K562 (cell line): Measurements from ENCODE around the gene CGA. TPM values are rescaled to one million over a fixed set of nuclear protein-coding genes. Genes with fewer than 3 reads are reported as not detected.

Source experiments
- ATAC-seq: fragments of 200-7000 bp; cut with Tn5 transposase; 3 replicates; pipeline ENCODE4 v1.9.1; 2020; ENCODE audit warnings: moderate library complexity
- BruUV-seq: library from RNA; stranded (reverse); fragments of 400-500 nt; replicated peaks from 2 replicates; lab custom pipeline; 2021; lab: Mats Ljungman, UMichigan
- CTCF ChIA-PET: fragments of 300-600 bp; formaldehyde crosslinking; extraction: SDS; loops from one replicate; lab custom pipeline; 2021; ENCODE audit warnings: low intra/inter-chr PET ratio; lab: Yijun Ruan, JAX
- POLR2A ChIA-PET: fragments of 300-600, 350-650 bp; sonication (Branson Sonifier 250); formaldehyde crosslinking; extraction: SDS; loops from one replicate; lab custom pipeline; 2021; ENCODE audit warnings: antibody characterized with exemption, inconsistent platforms; lab: Yijun Ruan, JAX
- DNase-seq, 4 experiments: peaks; one replicate each; pipeline versions ENCODE4 v3.0.0 to v3.0.0-alpha.2; 2011 to 2018; ENCODE audit warnings: low spot score in 3 of 4, mixed read lengths in 3 of 4; ENCODE audit errors: extremely low read depth in 1 of 4
- FAIRE-seq: peaks from 2 replicates; lab custom pipeline; 2011; peaks lifted over from hg19 to GRCh38; lab: Jason Lieb, UNC
- H2AFZ ChIP-seq: 2 replicates; pipeline ENCODE4 v1.6.0; 2011; ENCODE audit warnings: low read depth, low read length, control low read depth, inconsistent platforms
- H3K27ac ChIP-seq: fragments of 200-600 bp; 3 replicates; pipeline ENCODE4 v1.8.0; 2011; ENCODE audit warnings: low read depth, mild to moderate bottlenecking, control low read depth, inconsistent platforms, low read length, moderate library complexity, mixed read lengths; ENCODE audit errors: extremely low read depth
- H3K27me3 ChIP-seq, 2 experiments: fragments of 300-600 bp in 1 of 2; 2 replicates in 1 of 2; 3 replicates in 1 of 2; pipeline versions ENCODE4 v1.6.0 to v1.8.0; 2011; ENCODE audit warnings: inconsistent platforms in 2 of 2, low read length in 2 of 2, mild to moderate bottlenecking in 1 of 2, mixed read lengths in 1 of 2, moderate library complexity in 1 of 2; ENCODE audit not compliant: control insufficient read depth in 2 of 2, insufficient read depth in 2 of 2
- H3K36me3 ChIP-seq: fragments of 300-600 bp; 3 replicates; pipeline ENCODE4 v1.8.0; 2011; ENCODE audit warnings: mild to moderate bottlenecking, low read length, inconsistent platforms; ENCODE audit not compliant: control insufficient read depth, insufficient read depth
- H3K4me1 ChIP-seq, 2 experiments: fragments of 200-600 bp in 1 of 2; replicated peaks in 1 of 2; 2 replicates in 1 of 2; 3 replicates in 1 of 2; pipeline versions ENCODE4 v1.5.1 to v1.8.0; 2011; ENCODE audit warnings: inconsistent platforms in 2 of 2, low read length in 2 of 2, mild to moderate bottlenecking in 1 of 2, mixed read lengths in 1 of 2, moderate library complexity in 1 of 2; ENCODE audit not compliant: control insufficient read depth in 2 of 2, insufficient read depth in 2 of 2
- H3K4me2 ChIP-seq: 2 replicates; pipeline ENCODE4 v1.6.1; 2011; ENCODE audit warnings: low read length, control low read depth, inconsistent platforms, mixed read lengths; ENCODE audit not compliant: insufficient read depth
- H3K4me3 ChIP-seq: fragments of 200-600 bp; sonication (generic), shearing (Covaris generic); 2 replicates; pipeline ENCODE4 v1.5.1; 2016; ENCODE audit warnings: control low read depth, inconsistent platforms
- H3K79me2 ChIP-seq: fragments of 200-600 bp; 3 replicates; pipeline ENCODE4 v1.8.0; 2011; ENCODE audit warnings: low read length, inconsistent platforms; ENCODE audit not compliant: control insufficient read depth, insufficient read depth
- H3K9ac ChIP-seq, 2 experiments: 2 replicates each; pipeline versions ENCODE4 v1.6.0 to v1.6.1; 2011; ENCODE audit warnings: low read depth in 2 of 2, low read length in 2 of 2, control low read depth in 1 of 2, inconsistent platforms in 1 of 2, mild to moderate bottlenecking in 1 of 2, mixed read lengths in 1 of 2; ENCODE audit not compliant: insufficient read depth in 1 of 2
- H3K9me1 ChIP-seq: one replicate; pipeline ENCODE4 v1.6.0; 2011; ENCODE audit warnings: inconsistent platforms, mild to moderate bottlenecking, low read length, moderate library complexity; ENCODE audit not compliant: control insufficient read depth, insufficient read depth
- H3K9me3 ChIP-seq: replicated peaks from 2 replicates; pipeline ENCODE4 v1.5.1; 2011; ENCODE audit warnings: low read depth, low read length, inconsistent platforms; ENCODE audit not compliant: control insufficient read depth, insufficient read depth
- H4K20me1 ChIP-seq: replicated peaks from 2 replicates; pipeline ENCODE4 v1.6.1; 2011; ENCODE audit warnings: low read length, inconsistent platforms, mixed read lengths; ENCODE audit not compliant: control insufficient read depth, insufficient read depth
- BMI1 ChIP-seq: fragments of 150-350 bp; IDR thresholded peaks from 2 replicates; pipeline ENCODE4 v1.6.1; 2014; ENCODE audit warnings: low read length
- DIDO1 ChIP-seq: fragments of 450-650 bp; IDR thresholded peaks from 2 replicates; pipeline ENCODE4 v1.6.1; 2016; ENCODE audit warnings: low read depth, missing biosample characterization, missing genetic modification characterization
- ESRRB ChIP-seq: fragments of 250-450 bp; sonication (Bioruptor Pico); IDR thresholded peaks from 2 replicates; pipeline ENCODE4 v1.5.0; 2020; ENCODE audit warnings: mild to moderate bottlenecking, moderate library complexity, borderline replicate concordance
- HES1 ChIP-seq: fragments of 450-650 bp; IDR thresholded peaks from 2 replicates; pipeline ENCODE4 v1.6.1; 2016; ENCODE audit warnings: low read depth, mild to moderate bottlenecking, moderate library complexity
- HMG20B ChIP-seq: fragments of 250-450 bp; sonication (Bioruptor Pico); IDR thresholded peaks from 2 replicates; pipeline ENCODE4 v1.5.0; 2021; ENCODE audit warnings: mild to moderate bottlenecking
- KDM4B ChIP-seq, 2 experiments: fragments of 450-650 bp in 1 of 2; sonication (generic) in 1 of 2; IDR thresholded peaks; 2 replicates each; pipeline ENCODE4 v1.6.1; 2016 to 2017; ENCODE audit warnings: borderline replicate concordance in 2 of 2, antibody characterized with exemption in 1 of 2, low read depth in 1 of 2, mild to moderate bottlenecking in 1 of 2
- PATZ1 ChIP-seq: fragments of 250-450 bp; sonication (Bioruptor Pico); IDR thresholded peaks from 2 replicates; pipeline ENCODE4 v1.5.0; 2020; ENCODE audit warnings: mild to moderate bottlenecking, borderline replicate concordance
- PCBP1 ChIP-seq: fragments of 200-400 bp; formaldehyde crosslinking; IDR thresholded peaks from 2 replicates; pipeline ENCODE4 v1.6.1; 2018; ENCODE audit warnings: mild to moderate bottlenecking, low read depth, low read length; ENCODE audit not compliant: poor library complexity, severe bottlenecking
- PTBP1 ChIP-seq: fragments of 200-400 bp; formaldehyde crosslinking; IDR thresholded peaks from 2 replicates; pipeline ENCODE4 v1.6.1; 2017; ENCODE audit warnings: low read depth, low read length
- TRIM25 ChIP-seq: fragments of 450-650 bp; IDR thresholded peaks from 2 replicates; pipeline ENCODE4 v1.7.0; 2016; ENCODE audit warnings: borderline replicate concordance
- USF1 ChIP-seq: sonication (generic); formaldehyde crosslinking; IDR thresholded peaks from 2 replicates; pipeline ENCODE4 v1.9.0; 2022; ENCODE audit warnings: mild to moderate bottlenecking, missing genetic modification reagents
- ZBTB49 ChIP-seq: sonication (generic); formaldehyde crosslinking; IDR thresholded peaks from 2 replicates; pipeline ENCODE4 v1.8.0; 2022; ENCODE audit warnings: missing genetic modification reagents, mild to moderate bottlenecking, borderline replicate concordance
- ZNF239 ChIP-seq: fragments of 250-450 bp; sonication (Bioruptor Pico); IDR thresholded peaks from 2 replicates; pipeline ENCODE4 v1.4.0; 2020; ENCODE audit warnings: mild to moderate bottlenecking
- ZSCAN32 ChIP-seq: fragments of 450-650 bp; formaldehyde crosslinking; IDR thresholded peaks from 2 replicates; pipeline ENCODE4 v1.4.0; 2020; ENCODE audit warnings: mild to moderate bottlenecking, moderate library complexity
- WGBS: fragments of 100-300 bp; shearing (Covaris generic); methylation state at CpG from one replicate; pipeline ENCODE4 v1.1.6; 2016; ENCODE audit warnings: low coverage, mixed read lengths; ENCODE audit not compliant: insufficient coverage; ENCODE audit errors: missing lambda C conversion rate; 5-methylcytosine and 5-hydroxymethylcytosine counted together
- in situ Hi-C: fragments of 300-500 bp; cut with MboI; formaldehyde crosslinking; loops from 4 replicates; pipeline ENCODE4 v1.15.0; 2018; ENCODE audit warnings: inconsistent platforms, mixed read lengths
- intact Hi-C: fragments of 100-400 bp; cut with micrococcal nuclease; formaldehyde crosslinking; loops from 2 replicates; pipeline ENCODE4 v1.14.2; 2022
- polyA plus RNA-seq, 8 experiments: library from polyadenylated mRNA; depleted of rRNA in 4 of 8; stranded (reverse) in 5 of 8; unstranded in 3 of 8; fragments of >200 nt; fragmentation: Nextera tagmentation in 2 of 8; fragmentation: Illumina TruSeq in 1 of 8; extraction: Ambion mirVana in 2 of 8; extraction: Trizol in 1 of 8; gene quantifications; 2 replicates each; pipeline versions ENCODE4 v1.2.1 to v1.2.3, GENCODE V29; 2011 to 2014; ENCODE audit warnings: inconsistent platforms in 1 of 8, missing spikeins in 1 of 8
- total RNA-seq, 7 experiments: library from RNA; depleted of rRNA in 6 of 7; stranded (reverse); fragments of >200 nt in 6 of 7; fragmentation: Illumina TruSeq in 2 of 7; extraction: Trizol in 2 of 7; gene quantifications; 2 replicates each; pipeline versions ENCODE4 v1.2.1 to v1.2.3, GENCODE V29; 2011 to 2021; ENCODE audit warnings: low replicate concordance in 1 of 7

The CGA gene
- total and polyA plus RNA-seq, 9 of the 15 experiments (the other 6 are each of a cell fraction or from before 2014, with no cell fraction given): 0.13 to 0.24 TPM; not detected in 7

- 57% methylated on average over 5 of the region's 51 CpGs for WGBS
- H2AFZ ChIP-seq: no peak overlapping the region
- TF ChIP-seq ZSCAN32 (CRISPR knock-in tag) (no peak), ZNF239 (no peak), KDM4B (IDR thresholded peaks at IDR 0.05; ENCODE audit: borderline replicate concordance in 2 of 2, low read depth in 1 of 2) (no peak), ZBTB49 (no peak), BMI1 (no peak), USF1 (no peak), HMG20B (CRISPR knock-in tag) (no peak), PCBP1 (no peak), DIDO1 (tag) (no peak), HES1 (no peak), PATZ1 (CRISPR knock-in tag) (no peak), PTBP1 (no peak), ESRRB (no peak), TRIM25 (no peak)
Observed at GRCh38 chr6:87122477-87122876, 27.6 kb upstream of the CGA start.

More at GRCh38 chr6:87122477-87122876, 27.6 kb upstream of the CGA start:
- H3K27me3 ChIP-seq: no peaks in the 10 kb centered on the region; a peak in 1 of 5 replicates
- ChIA-PET CTCF (no interaction called here), POLR2A (no interaction called here)
- H3K4me2 ChIP-seq: no peak overlapping the region
- H4K20me1 ChIP-seq: no peaks in the 10 kb centered on the region
- in situ Hi-C loops (no loop called here), intact Hi-C loops (no loop called here)
- no peaks in the 10 kb centered on the region for H3K9me1 ChIP-seq
- no peaks in the 10 kb centered on the region for H3K9me3 ChIP-seq
- H3K79me2 ChIP-seq: no peaks in the 10 kb centered on the region
- H3K9ac ChIP-seq: no peak overlapping the region
- no peak for FAIRE-seq
- H3K36me3 ChIP-seq: no peaks in the 10 kb centered on the region
- no peak for ATAC-seq
- no peak overlapping the region for H3K27ac ChIP-seq
- peaks cover 0 to 5% of the 10 kb centered on the region in 2 experiments; a peak in 1 of 5 replicates for H3K4me1 ChIP-seq
- H3K4me3 ChIP-seq: no peak overlapping the region
- DNase-seq: no peak
- no TSS peak for BruUV-seq
